Lower leg skin (tissue), 4 donors: ENCODE measurements around the gene WFIKKN1. TPM values are rescaled to one million over a fixed set of nuclear protein-coding genes. Genes with fewer than 3 reads are reported as not detected.
"Not testable (repeated sequence)": the region's sequence is repeated elsewhere in the genome, so short reads cannot be mapped to it uniquely, and the experiment has no call there.

Experiments used
- DNase-seq, 2 donors: peaks; one replicate each; pipeline ENCODE4 v3.0.0-alpha.2; 2019; ENCODE audit warnings: low spot score in 2 of 2
- H3K4me3 ChIP-seq: fragments of 200-600 bp; sonication (generic); 2 replicates; pipeline ENCODE4 v1.5.1; 2017; ENCODE audit warnings: mild to moderate bottlenecking, low read depth; ENCODE audit not compliant: poor library complexity, severe bottlenecking
- POLR2A ChIP-seq, 2 donors: fragments of 450-650 bp; IDR thresholded peaks; one replicate each; pipeline ENCODE4 v1.6.1; 2016 to 2017; ENCODE audit warnings: antibody characterized with exemption in 2 of 2, mild to moderate bottlenecking in 1 of 2, moderate library complexity in 1 of 2
- WGBS, 2 donors: methylation state at CpG; one replicate each; pipeline ENCODE4 v1.1.5; 2018; 5-methylcytosine and 5-hydroxymethylcytosine counted together
- intact Hi-C: fragments of 100-400 bp; cut with DNase I; formaldehyde crosslinking; loops from one replicate; pipeline ENCODE4 v1.15.0; 2023; ENCODE audit warnings: low total_unique reads
- total RNA-seq, 4 donors: library from RNA; depleted of rRNA; stranded (reverse); fragments of >200 nt; gene quantifications; one replicate each; pipeline ENCODE4 v1.1.0, GENCODE V29; 2016
- TF ChIP-seq, protein P1 (sequence below), 3 donors: fragments of 450-650 bp; IDR thresholded peaks; one replicate each; pipeline ENCODE4 v1.5.1; 2016; ENCODE audit warnings: antibody characterized with exemption in 3 of 3, mild to moderate bottlenecking in 3 of 3, moderate library complexity in 2 of 3

WFIKKN1 gene
- total RNA-seq, 4 donors from 2014 or later = 1.3 to 5.0 (median 2.8) TPM

DNA sequence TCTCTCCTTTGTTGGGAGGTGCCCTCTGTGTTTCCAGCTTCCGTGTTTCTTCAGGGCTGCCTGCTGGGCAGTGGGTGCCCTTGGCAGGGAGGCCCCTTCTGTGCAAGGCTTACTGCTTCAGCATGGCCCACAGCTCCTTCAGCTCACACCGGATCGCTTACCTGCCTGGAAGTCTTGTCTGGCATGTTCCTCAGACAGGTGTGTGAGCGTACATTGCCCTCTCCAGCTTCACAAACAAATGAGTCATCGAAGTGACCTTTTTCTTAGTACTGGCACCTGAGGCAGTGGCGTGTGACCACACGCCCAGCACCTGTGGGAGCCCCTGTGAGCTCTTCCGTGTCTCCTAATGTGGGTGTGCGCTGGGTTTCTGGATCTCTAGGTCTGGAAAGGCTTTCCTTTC, 37.4 kb upstream of the WFIKKN1 start:
- no peak for DNase-seq

DNA sequence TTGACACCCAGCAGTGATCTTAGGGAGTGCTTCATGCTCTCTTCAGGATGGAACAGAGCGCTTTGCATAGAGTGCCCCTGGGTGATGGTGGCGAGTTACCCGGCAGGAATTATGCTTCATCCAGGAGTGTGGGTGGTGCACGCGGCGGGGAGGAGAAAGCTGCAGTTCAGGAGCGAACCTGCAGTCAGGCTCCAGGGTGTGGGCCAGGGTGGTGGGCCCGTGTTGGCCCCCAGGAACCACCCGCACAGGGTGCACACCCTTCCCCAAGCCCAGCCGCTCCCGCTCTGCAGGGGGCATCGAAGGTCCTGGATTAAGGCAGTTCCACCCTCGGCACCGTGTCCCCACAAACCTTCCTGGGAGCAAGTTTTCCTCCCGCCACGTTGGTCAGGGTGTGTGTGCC, 37.0 kb upstream of the WFIKKN1 start:
- intact Hi-C loops = no loop called here
- H3K4me3 ChIP-seq = no peak overlapping the region
- DNase-seq = no peak

More for the DNA sequence above, 37.4 kb upstream of the WFIKKN1 start:
- intact Hi-C loops = no loop called here
- no peak overlapping the region for H3K4me3 ChIP-seq
- no peak for TF ChIP-seq POLR2A (IDR thresholded peaks at IDR 0.05)
- TF ChIP-seq, protein P1, sequence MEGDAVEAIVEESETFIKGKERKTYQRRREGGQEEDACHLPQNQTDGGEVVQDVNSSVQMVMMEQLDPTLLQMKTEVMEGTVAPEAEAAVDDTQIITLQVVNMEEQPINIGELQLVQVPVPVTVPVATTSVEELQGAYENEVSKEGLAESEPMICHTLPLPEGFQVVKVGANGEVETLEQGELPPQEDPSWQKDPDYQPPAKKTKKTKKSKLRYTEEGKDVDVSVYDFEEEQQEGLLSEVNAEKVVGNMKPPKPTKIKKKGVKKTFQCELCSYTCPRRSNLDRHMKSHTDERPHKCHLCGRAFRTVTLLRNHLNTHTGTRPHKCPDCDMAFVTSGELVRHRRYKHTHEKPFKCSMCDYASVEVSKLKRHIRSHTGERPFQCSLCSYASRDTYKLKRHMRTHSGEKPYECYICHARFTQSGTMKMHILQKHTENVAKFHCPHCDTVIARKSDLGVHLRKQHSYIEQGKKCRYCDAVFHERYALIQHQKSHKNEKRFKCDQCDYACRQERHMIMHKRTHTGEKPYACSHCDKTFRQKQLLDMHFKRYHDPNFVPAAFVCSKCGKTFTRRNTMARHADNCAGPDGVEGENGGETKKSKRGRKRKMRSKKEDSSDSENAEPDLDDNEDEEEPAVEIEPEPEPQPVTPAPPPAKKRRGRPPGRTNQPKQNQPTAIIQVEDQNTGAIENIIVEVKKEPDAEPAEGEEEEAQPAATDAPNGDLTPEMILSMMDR (IDR thresholded peaks at IDR 0.05) = no peak
- 62 to 77% methylated on average over 9 of the region's 9 CpGs for WGBS, 2 donors

GRCh38 chr16:595094-595528, 35.7 kb upstream of the WFIKKN1 start:
- no peak for DNase-seq
- no peak for TF ChIP-seq POLR2A (IDR thresholded peaks at IDR 0.05)
- TF ChIP-seq, protein P1 (IDR thresholded peaks at IDR 0.05) = no peak
- 72 to 73% methylated on average over 11 to 18 of the region's 18 CpGs for WGBS, 2 donors
- intact Hi-C loops = no loop called here
- H3K4me3 ChIP-seq = no peak overlapping the region

More for the DNA sequence above, 37.0 kb upstream of the WFIKKN1 start:
- 50 to 62% methylated on average over 16 of the region's 16 CpGs for WGBS, 2 donors
- no peak for TF ChIP-seq POLR2A (IDR thresholded peaks at IDR 0.05)
- TF ChIP-seq, protein P1 (IDR thresholded peaks at IDR 0.05) = no peak

DNA sequence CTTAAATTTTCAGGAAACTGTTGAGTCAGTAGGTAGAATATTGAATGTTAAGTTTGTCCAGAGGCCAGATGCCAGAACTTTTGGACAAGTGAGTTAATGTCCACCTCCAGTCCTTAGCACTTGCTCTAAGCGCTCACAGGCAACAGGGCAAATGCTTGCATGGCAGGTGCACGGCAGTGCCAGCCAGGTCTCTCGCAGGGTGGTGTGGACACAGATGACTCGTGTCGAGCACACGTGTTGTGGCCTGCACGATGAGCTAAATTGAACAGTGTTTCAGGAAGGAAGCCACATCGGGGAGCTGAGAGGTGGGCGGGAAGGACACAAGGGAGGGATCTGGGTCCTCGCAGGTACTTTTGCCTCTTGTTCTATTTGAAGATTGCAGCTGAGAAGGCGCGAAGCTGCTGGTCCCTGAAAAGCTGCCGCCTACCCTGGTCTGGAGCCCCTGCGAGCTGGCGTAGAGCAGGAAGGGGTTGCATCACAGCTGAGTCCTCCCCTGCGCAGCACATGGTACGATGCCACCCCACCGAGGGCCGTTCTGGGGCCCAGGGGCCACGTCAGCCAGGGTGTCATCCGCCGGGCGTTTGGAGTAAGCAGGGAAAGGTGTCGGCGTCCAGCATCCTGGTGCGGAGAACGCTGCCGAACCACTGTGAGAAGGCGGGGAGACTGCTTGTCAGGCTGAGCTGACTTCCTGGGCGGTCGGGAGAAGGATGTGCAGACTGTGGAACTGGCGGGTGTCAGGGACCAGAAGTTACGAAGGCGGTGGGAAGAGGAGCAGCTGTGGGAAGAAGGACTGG, 34.6 kb upstream of the WFIKKN1 start:
- 75 to 90% methylated on average over 34 of the region's 34 CpGs for WGBS, 2 donors
- DNase-seq = no peak

DNA sequence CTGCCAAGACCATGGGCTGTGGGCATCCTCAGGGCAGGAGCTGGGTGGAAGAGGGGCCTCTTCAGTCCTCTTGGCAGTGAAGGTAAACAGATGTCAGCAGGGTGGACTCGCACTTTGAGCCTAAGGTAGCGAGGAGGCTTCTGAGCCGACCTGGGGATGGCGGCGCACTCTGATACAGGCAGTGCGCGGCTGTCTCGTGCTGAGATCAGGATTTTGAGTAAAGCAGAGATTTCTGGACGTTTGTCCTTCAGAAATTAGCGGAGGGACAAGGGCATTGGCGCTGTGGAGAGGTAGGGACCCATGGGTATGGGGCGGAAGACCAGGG, 34.1 kb upstream of the WFIKKN1 start:
- DNase-seq = no peak
- H3K4me3 ChIP-seq = no peak overlapping the region
- TF ChIP-seq POLR2A (IDR thresholded peaks at IDR 0.05) = no peak
- TF ChIP-seq, protein P1 (IDR thresholded peaks at IDR 0.05) = no peak
- WGBS, 2 donors = 93 to 97% methylated on average over 12 of the region's 12 CpGs
- intact Hi-C loops = no loop called here

More for the DNA sequence above, 34.6 kb upstream of the WFIKKN1 start:
- TF ChIP-seq, protein P1 (IDR thresholded peaks at IDR 0.05) = no peak
- no peak for TF ChIP-seq POLR2A (IDR thresholded peaks at IDR 0.05)
- H3K4me3 ChIP-seq = no peak overlapping the region
- intact Hi-C loops = no loop called here

GRCh38 chr16:597655-598054, 33.1 kb upstream of the WFIKKN1 start:
- intact Hi-C loops, DNase-seq, H3K4me3 ChIP-seq: not testable (repeated sequence)
- 91 to 94% methylated on average over 4 to 7 of the region's 7 CpGs for WGBS, 2 donors
